IMR-90 (cell line): ENCODE results near the gene DENND1A. TPM values are rescaled to one million over a fixed set of nuclear protein-coding genes. Genes with fewer than 3 reads are reported as not detected.

Experiments used
- ATAC-seq: fragments of 200-7000 bp; cut with Tn5 transposase; 2 replicates; pipeline ENCODE4 v1.9.1; 2020; ENCODE audit warnings: low read depth, mild to moderate bottlenecking, moderate library complexity
- BruUV-seq: library from RNA; stranded (reverse); fragments of 400-500 nt; replicated peaks from 2 replicates; lab custom pipeline; 2021; lab: Mats Ljungman, UMichigan
- CTCF ChIA-PET: fragments of 300-600 bp; formaldehyde crosslinking; extraction: SDS; loops from one replicate; lab custom pipeline; 2021; ENCODE audit warnings: antibody characterized with exemption; lab: Yijun Ruan, JAX
- POLR2A ChIA-PET: fragments of 300-600 bp; sonication (Branson Sonifier 250); formaldehyde crosslinking; loops from one replicate; lab custom pipeline; 2022; ENCODE audit warnings: antibody characterized with exemption; ENCODE audit not compliant: unreplicated experiment; lab: Charles Lee
- DNase-seq: peaks from one replicate; pipeline ENCODE4 v3.0.0; 2013
- H2AFZ ChIP-seq: replicated peaks from 2 replicates; pipeline ENCODE3; 2013; ENCODE audit warnings: low read length, mild to moderate bottlenecking; ENCODE audit not compliant: poor library complexity
- H2AK5ac ChIP-seq: 2 replicates; pipeline ENCODE4 v1.6.1; 2013; ENCODE audit warnings: low read depth, low read length, inconsistent platforms
- H2AK9ac ChIP-seq: replicated peaks from 2 replicates; pipeline ENCODE3; 2013; ENCODE audit warnings: mild to moderate bottlenecking, low read depth, low read length, moderate library complexity; ENCODE audit not compliant: poor library complexity
- H2BK120ac ChIP-seq: 2 replicates; pipeline ENCODE4 v1.6.1; 2013; ENCODE audit warnings: low read depth, low read length, inconsistent platforms
- H2BK15ac ChIP-seq: 3 replicates; pipeline ENCODE4 v1.6.1; 2013; ENCODE audit warnings: low read depth, low read length, inconsistent platforms
- H2BK20ac ChIP-seq: 2 replicates; pipeline ENCODE4 v1.6.1; 2013; ENCODE audit warnings: low read depth, mild to moderate bottlenecking, inconsistent platforms, low read length, moderate library complexity
- H2BK5ac ChIP-seq: 2 replicates; pipeline ENCODE4 v1.6.1; 2013; ENCODE audit warnings: mild to moderate bottlenecking, low read depth, low read length, inconsistent platforms; ENCODE audit not compliant: poor library complexity, severe bottlenecking
- H3K14ac ChIP-seq: replicated peaks from 2 replicates; pipeline ENCODE4 v1.6.1; 2013; ENCODE audit warnings: low read depth, low read length, inconsistent platforms
- H3K18ac ChIP-seq: 2 replicates; pipeline ENCODE4 v1.6.1; 2013; ENCODE audit warnings: low read depth, low read length, control low read depth
- H3K23ac ChIP-seq: 2 replicates; pipeline ENCODE4 v1.6.1; 2013; ENCODE audit warnings: low read depth, low read length, inconsistent platforms
- H3K27ac ChIP-seq: 2 replicates; pipeline ENCODE4 v1.5.1; 2013; ENCODE audit warnings: mild to moderate bottlenecking, control low read depth, low read length; ENCODE audit not compliant: insufficient read depth
- H3K27me3 ChIP-seq: 2 replicates; pipeline ENCODE4 v1.6.1; 2013; ENCODE audit warnings: low read length; ENCODE audit not compliant: control insufficient read depth, insufficient read depth
- H3K36me3 ChIP-seq: 2 replicates; pipeline ENCODE4 v1.6.1; 2013; ENCODE audit warnings: low read length, mixed read lengths; ENCODE audit not compliant: control insufficient read depth, insufficient read depth
- H3K4ac ChIP-seq: 2 replicates; pipeline ENCODE4 v1.6.1; 2013; ENCODE audit warnings: low read depth, low read length, inconsistent platforms
- H3K4me1 ChIP-seq: 2 replicates; pipeline ENCODE4 v1.6.1; 2013; ENCODE audit warnings: low read length, mixed read lengths; ENCODE audit not compliant: control insufficient read depth, insufficient read depth
- H3K4me2 ChIP-seq: 2 replicates; pipeline ENCODE4 v1.6.1; 2013; ENCODE audit warnings: low read depth, mild to moderate bottlenecking, control low read depth, low read length, moderate library complexity
- H3K4me3 ChIP-seq: 2 replicates; pipeline ENCODE4 v1.5.1; 2013; ENCODE audit warnings: low read depth, mild to moderate bottlenecking, control low read depth, low read length, moderate library complexity; ENCODE audit not compliant: insufficient read depth
- H3K56ac ChIP-seq: 2 replicates; pipeline ENCODE4 v1.6.1; 2013; ENCODE audit warnings: low read length, inconsistent platforms; ENCODE audit not compliant: insufficient read depth; ENCODE audit errors: extremely low read depth
- H3K79me1 ChIP-seq, 2 experiments: 2 replicates each; pipeline ENCODE4 v1.6.1; 2013; ENCODE audit warnings: low read length in 2 of 2, inconsistent platforms in 1 of 2, low read depth in 1 of 2
- H3K9ac ChIP-seq: 2 replicates; pipeline ENCODE4 v1.6.1; 2013; ENCODE audit warnings: low read depth, low read length, control low read depth
- H3K9me1 ChIP-seq: 2 replicates; pipeline ENCODE4 v1.6.1; 2013; ENCODE audit warnings: low read length, inconsistent platforms; ENCODE audit not compliant: insufficient read depth
- H3K9me3 ChIP-seq: 2 replicates; pipeline ENCODE4 v1.6.1; 2013; ENCODE audit warnings: low read length; ENCODE audit not compliant: control insufficient read depth, insufficient read depth
- H4K20me1 ChIP-seq: 2 replicates; pipeline ENCODE4 v1.6.1; 2013; ENCODE audit warnings: low read length, inconsistent platforms; ENCODE audit not compliant: insufficient read depth
- H4K5ac ChIP-seq: 2 replicates; pipeline ENCODE4 v1.6.1; 2013; ENCODE audit warnings: mild to moderate bottlenecking, low read depth, low read length, control low read depth
- H4K8ac ChIP-seq, 2 experiments: 2 replicates each; pipeline ENCODE4 v1.6.1; 2013; ENCODE audit warnings: low read depth in 2 of 2, low read length in 2 of 2, control low read depth in 1 of 2, inconsistent platforms in 1 of 2
- H4K91ac ChIP-seq: 2 replicates; pipeline ENCODE4 v1.6.1; 2013; ENCODE audit warnings: low read depth, low read length, inconsistent platforms; ENCODE audit not compliant: insufficient read depth
- BHLHE40 ChIP-seq: fragments of 150-350 bp; IDR thresholded peaks from 2 replicates; pipeline ENCODE4 v1.6.1; 2016; ENCODE audit warnings: mild to moderate bottlenecking, low read depth, low read length
- CEBPB ChIP-seq: IDR thresholded peaks from 2 replicates; pipeline ENCODE4 v1.6.1; 2012; ENCODE audit warnings: low read depth, low read length, improper control_type of control experiment
- CHD1 ChIP-seq: IDR thresholded peaks from 2 replicates; pipeline ENCODE4 v1.6.1; 2012; ENCODE audit warnings: low read depth, low read length, improper control_type of control experiment
- ELK1 ChIP-seq: fragments of 150-350 bp; IDR thresholded peaks from 2 replicates; pipeline ENCODE4 v1.6.1; 2016; ENCODE audit warnings: low read depth, mild to moderate bottlenecking, low read length, moderate library complexity, borderline replicate concordance
- FOS ChIP-seq: fragments of 150-350 bp; IDR thresholded peaks from 2 replicates; pipeline ENCODE4 v1.6.1; 2016; ENCODE audit warnings: low read depth, low read length
- MAFK ChIP-seq: IDR thresholded peaks from 2 replicates; pipeline ENCODE4 v1.6.1; 2012; ENCODE audit warnings: low read depth, low read length, improper control_type of control experiment
- MAZ ChIP-seq: IDR thresholded peaks from 2 replicates; pipeline ENCODE4 v1.6.1; 2012; ENCODE audit warnings: low read depth, mild to moderate bottlenecking, low read length, improper control_type of control experiment, moderate library complexity, borderline replicate concordance
- MXI1 ChIP-seq: IDR thresholded peaks from 2 replicates; pipeline ENCODE4 v1.6.1; 2012; ENCODE audit warnings: low read depth, mild to moderate bottlenecking, low read length, moderate library complexity, borderline replicate concordance
- NFE2L2 ChIP-seq: fragments of 150-350 bp; IDR thresholded peaks from 2 replicates; pipeline ENCODE4 v1.6.1; 2016; ENCODE audit warnings: low read depth, mild to moderate bottlenecking, low read length
- POLR2A ChIP-seq: IDR thresholded peaks from 2 replicates; pipeline ENCODE4 v1.6.1; 2012; ENCODE audit warnings: mild to moderate bottlenecking, low read depth, low read length
- RAD21 ChIP-seq: IDR thresholded peaks from 2 replicates; pipeline ENCODE4 v1.6.1; 2012; ENCODE audit warnings: low read length, improper control_type of control experiment
- RCOR1 ChIP-seq: IDR thresholded peaks from 2 replicates; pipeline ENCODE4 v1.6.1; 2012; ENCODE audit warnings: mild to moderate bottlenecking, low read length, improper control_type of control experiment; ENCODE audit not compliant: insufficient replicate concordance
- RFX5 ChIP-seq: IDR thresholded peaks from 2 replicates; pipeline ENCODE4 v1.8.0; 2012; ENCODE audit warnings: low read depth, mild to moderate bottlenecking, low read length, moderate library complexity
- SMC3 ChIP-seq: fragments of 150-350 bp; IDR thresholded peaks from 2 replicates; pipeline ENCODE4 v1.6.1; 2016; ENCODE audit warnings: low read depth, mild to moderate bottlenecking, antibody characterized with exemption, low read length, moderate library complexity
- USF2 ChIP-seq: fragments of 150-350 bp; IDR thresholded peaks from 2 replicates; pipeline ENCODE4 v1.6.1; 2017; ENCODE audit warnings: mild to moderate bottlenecking, antibody characterized with exemption, low read length, low read depth
- WGBS, 2 experiments: methylation state at CpG; one replicate each; pipeline versions ENCODE4 v1.1.5 to v1.1.7; 2013; ENCODE audit warnings: missing lambda C conversion rate in 2 of 2; ENCODE audit not compliant: insufficient read length in 1 of 2; ENCODE audit errors: extremely low coverage in 2 of 2; 5-methylcytosine and 5-hydroxymethylcytosine counted together
- dilution Hi-C: fragments of 300-500 bp; cut with HindIII; formaldehyde crosslinking; loops from one replicate; pipeline ENCODE4 v1.14.3; 2018; ENCODE audit warnings: low sequenced_read_pairs; ENCODE audit not compliant: unreplicated experiment
- in situ Hi-C: fragments of 300-500 bp; cut with MboI; formaldehyde crosslinking; loops from 3 replicates; pipeline ENCODE4 v1.14.3; 2019; ENCODE audit warnings: low sequenced_read_pairs, inconsistent platforms, mixed read lengths
- intact Hi-C: fragments of 100-400 bp; cut with micrococcal nuclease; formaldehyde crosslinking; loops from 2 replicates; pipeline ENCODE4 v1.10.0; 2022
- polyA plus RNA-seq, 3 experiments: library from polyadenylated mRNA; depleted of rRNA; stranded (reverse); fragments of >200 nt; gene quantifications; 2 replicates each; pipeline ENCODE4 v1.2.3, GENCODE V29; 2012; ENCODE audit warnings: low replicate concordance in 1 of 3
- total RNA-seq: library from RNA; depleted of rRNA; stranded (reverse); fragments of >200 nt; gene quantifications from 2 replicates; pipeline ENCODE4 v1.2.3, GENCODE V29; 2012
- TF ChIP-seq, protein P1 (sequence below): conservative IDR thresholded peaks from 2 replicates; pipeline ENCODE4 v1.5.1; 2012; ENCODE audit warnings: mild to moderate bottlenecking, low read depth, low read length, improper control_type of control experiment

DENND1A gene
- total and polyA plus RNA-seq, 2 of the 4 experiments (the other 2 are of a cell fraction), result 21.4 to 27.6 TPM

DNA sequence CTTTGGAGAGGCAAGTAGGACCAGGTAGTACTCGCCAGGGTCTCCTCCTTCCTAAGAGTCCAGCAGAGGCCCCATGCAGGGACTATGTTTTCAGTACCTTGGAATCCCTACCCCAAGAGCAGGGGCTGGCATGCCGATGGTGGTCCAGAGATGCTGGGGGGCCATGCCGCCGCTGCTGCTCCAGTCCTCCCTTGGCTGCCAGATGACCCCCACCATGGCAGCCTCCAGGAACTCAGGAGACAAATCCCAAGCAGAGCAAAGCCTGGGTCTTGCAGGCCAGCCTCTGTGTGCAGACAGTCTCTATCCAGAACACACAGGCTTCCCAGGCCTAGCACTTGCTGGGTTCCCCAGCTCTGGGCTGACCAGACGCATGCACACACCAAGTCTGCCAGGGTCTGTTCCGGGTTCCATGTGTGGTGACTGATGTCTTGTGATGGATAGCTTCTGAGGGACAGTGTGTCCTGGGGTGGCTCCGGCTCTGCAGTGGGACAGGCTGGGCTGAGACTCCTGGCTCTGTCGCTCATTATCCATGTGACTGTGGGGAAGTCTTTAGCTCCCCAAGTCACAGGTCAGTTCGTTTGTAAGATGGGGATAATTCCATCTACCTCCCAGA is 446.6 kb downstream of the DENND1A start:
- BruUV-seq, result no TSS peak
- Histone ChIP-seq H4K8ac (no peak overlapping the region), H3K79me1 (no peaks in the 10 kb centered on the region), H3K36me3 (no peaks in the 10 kb centered on the region), H2BK120ac (no peak overlapping the region), H3K27me3 (no peaks in the 10 kb centered on the region), H3K56ac (no peak overlapping the region), H3K4me2 (no peak overlapping the region), H2AK9ac (no peak overlapping the region), H3K23ac (no peak overlapping the region), H3K4ac (no peak overlapping the region), H2AFZ (no peak overlapping the region), H3K4me3 (no peak overlapping the region), H3K18ac (no peak overlapping the region), H3K9me3 (no peaks in the 10 kb centered on the region), H3K27ac (no peak overlapping the region), H4K91ac (no peak overlapping the region), H2BK5ac (no peak overlapping the region), H3K9ac (no peak overlapping the region), H3K4me1 (no peaks in the 10 kb centered on the region), H3K9me1 (no peaks in the 10 kb centered on the region; the same call in 1 of the 2 replicates), H2AK5ac (no peak overlapping the region), H3K14ac (no peak overlapping the region), H2BK15ac (no peak overlapping the region), H2BK20ac (no peak overlapping the region), H4K5ac (no peak overlapping the region), H4K20me1 (no peaks in the 10 kb centered on the region)
- in situ Hi-C loops (no loop called here), dilution Hi-C loops (no loop called here), intact Hi-C loops (no loop called here)
- no peak for DNase-seq
- WGBS, 2 experiments, result 90% methylated on average over 3 of the region's 9 CpGs; no CpG with 5 or more reads in 1 of the 2 experiments
- ChIA-PET POLR2A (no interaction called here), CTCF (no interaction called here)
- TF ChIP-seq CEBPB, result no peak
- no peak for TF ChIP-seq POLR2A
- TF ChIP-seq BHLHE40, result no peak
- no peak for TF ChIP-seq ELK1
- no peak for TF ChIP-seq NFE2L2
- no peak for TF ChIP-seq MAZ
- TF ChIP-seq SMC3, result no peak
- no peak for TF ChIP-seq RAD21
- no peak for TF ChIP-seq MXI1
- TF ChIP-seq, protein P1, sequence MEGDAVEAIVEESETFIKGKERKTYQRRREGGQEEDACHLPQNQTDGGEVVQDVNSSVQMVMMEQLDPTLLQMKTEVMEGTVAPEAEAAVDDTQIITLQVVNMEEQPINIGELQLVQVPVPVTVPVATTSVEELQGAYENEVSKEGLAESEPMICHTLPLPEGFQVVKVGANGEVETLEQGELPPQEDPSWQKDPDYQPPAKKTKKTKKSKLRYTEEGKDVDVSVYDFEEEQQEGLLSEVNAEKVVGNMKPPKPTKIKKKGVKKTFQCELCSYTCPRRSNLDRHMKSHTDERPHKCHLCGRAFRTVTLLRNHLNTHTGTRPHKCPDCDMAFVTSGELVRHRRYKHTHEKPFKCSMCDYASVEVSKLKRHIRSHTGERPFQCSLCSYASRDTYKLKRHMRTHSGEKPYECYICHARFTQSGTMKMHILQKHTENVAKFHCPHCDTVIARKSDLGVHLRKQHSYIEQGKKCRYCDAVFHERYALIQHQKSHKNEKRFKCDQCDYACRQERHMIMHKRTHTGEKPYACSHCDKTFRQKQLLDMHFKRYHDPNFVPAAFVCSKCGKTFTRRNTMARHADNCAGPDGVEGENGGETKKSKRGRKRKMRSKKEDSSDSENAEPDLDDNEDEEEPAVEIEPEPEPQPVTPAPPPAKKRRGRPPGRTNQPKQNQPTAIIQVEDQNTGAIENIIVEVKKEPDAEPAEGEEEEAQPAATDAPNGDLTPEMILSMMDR, result no peak
- TF ChIP-seq CHD1, result no peak
- TF ChIP-seq FOS, result no peak
- TF ChIP-seq MAFK, result no peak
- TF ChIP-seq RFX5, result no peak
- TF ChIP-seq RCOR1, result no peak
- TF ChIP-seq USF2, result no peak
- ATAC-seq, result no peak
